Liver (tissue), 9 donors: Measurements from ENCODE around the gene DISP3. TPM values are rescaled to one million over a fixed set of nuclear protein-coding genes. Genes with fewer than 3 reads are reported as not detected.

Experiments used
- DNase-seq: peaks from one replicate; pipeline ENCODE4 v3.0.0-alpha.2; 2017; ENCODE audit warnings: low spot score
- H3K27ac ChIP-seq, 2 donors: one replicate each; pipeline ENCODE4 v1.7.0; 2013; ENCODE audit warnings: inconsistent platforms in 2 of 2, low read length in 2 of 2, control low read depth in 1 of 2, low read depth in 1 of 2, mild to moderate bottlenecking in 1 of 2
- H3K27me3 ChIP-seq, 4 donors: one replicate each; pipeline versions ENCODE4 v1.6.1 to v1.7.0; 2013; ENCODE audit warnings: low read length in 3 of 4, inconsistent platforms in 1 of 4, mild to moderate bottlenecking in 1 of 4, moderate library complexity in 1 of 4; ENCODE audit not compliant: control insufficient read depth in 4 of 4, insufficient read depth in 4 of 4
- H3K36me3 ChIP-seq, 4 donors: one replicate each; pipeline versions ENCODE4 v1.6.1 to v1.7.0; 2013; ENCODE audit warnings: low read length in 3 of 4, mild to moderate bottlenecking in 3 of 4, low read depth in 1 of 4, moderate library complexity in 1 of 4; ENCODE audit not compliant: control insufficient read depth in 4 of 4, insufficient read depth in 3 of 4
- H3K4me1 ChIP-seq, 4 donors: one replicate each; pipeline versions ENCODE4 v1.6.1 to v1.7.0; 2013; ENCODE audit warnings: low read length in 3 of 4, mild to moderate bottlenecking in 3 of 4, moderate library complexity in 1 of 4; ENCODE audit not compliant: control insufficient read depth in 4 of 4, insufficient read depth in 4 of 4
- H3K4me3 ChIP-seq, 3 donors: one replicate each; pipeline versions ENCODE4 v1.6.1 to v1.7.0; 2013; ENCODE audit warnings: low read length in 3 of 3, control low read depth in 1 of 3, low read depth in 1 of 3, mild to moderate bottlenecking in 1 of 3
- H3K9ac ChIP-seq, 2 donors: one replicate each; pipeline ENCODE4 v1.7.0; 2013; ENCODE audit warnings: low read length in 2 of 2, mild to moderate bottlenecking in 2 of 2, moderate library complexity in 2 of 2, control low read depth in 1 of 2, low read depth in 1 of 2
- H3K9me3 ChIP-seq, 4 donors: one replicate each; pipeline versions ENCODE4 v1.6.1 to v1.7.0; 2013; ENCODE audit warnings: low read length in 3 of 4; ENCODE audit not compliant: control insufficient read depth in 4 of 4
- ATF3 ChIP-seq: IDR thresholded peaks from 2 replicates; pipeline ENCODE4 v1.6.1; 2016; ENCODE audit warnings: antibody characterized with exemption
- CTCF ChIP-seq: fragments of 150-350 bp; IDR thresholded peaks from 2 replicates; pipeline ENCODE4 v1.5.1; 2017; ENCODE audit warnings: improper control_type of control experiment, low read depth, low read length; ENCODE audit not compliant: missing input control
- EGR1 ChIP-seq, 2 donors: IDR thresholded peaks; 2 replicates each; pipeline ENCODE4 v1.6.1; 2016 to 2018; ENCODE audit warnings: antibody characterized with exemption in 2 of 2, low read depth in 2 of 2
- FOXA1 ChIP-seq: IDR thresholded peaks from 2 replicates; pipeline ENCODE4 v1.6.1; 2016; ENCODE audit warnings: antibody characterized with exemption
- FOXA2 ChIP-seq: IDR thresholded peaks from 2 replicates; pipeline ENCODE4 v1.6.1; 2016; ENCODE audit warnings: antibody characterized with exemption
- GABPA ChIP-seq, 2 donors: IDR thresholded peaks in 1 of 2; conservative IDR thresholded peaks in 1 of 2; 2 replicates each; pipeline ENCODE4 v1.6.1; 2016; ENCODE audit warnings: antibody characterized with exemption in 2 of 2, mild to moderate bottlenecking in 1 of 2, moderate library complexity in 1 of 2
- HNF4A ChIP-seq, 2 donors: conservative IDR thresholded peaks; 2 replicates each; pipeline ENCODE4 v1.6.1; 2016; ENCODE audit warnings: antibody characterized with exemption in 2 of 2, mild to moderate bottlenecking in 2 of 2
- HNF4G ChIP-seq: IDR thresholded peaks from 2 replicates; pipeline ENCODE4 v1.6.1; 2016; ENCODE audit warnings: antibody characterized with exemption
- JUND ChIP-seq, 2 donors: IDR thresholded peaks; 2 replicates each; pipeline ENCODE4 v1.6.1; 2016; ENCODE audit warnings: antibody characterized with exemption in 2 of 2
- MAX ChIP-seq: IDR thresholded peaks from 2 replicates; pipeline ENCODE4 v1.6.1; 2016; ENCODE audit warnings: antibody characterized with exemption
- NR2F2 ChIP-seq: IDR thresholded peaks from 2 replicates; pipeline ENCODE4 v1.6.1; 2016; ENCODE audit warnings: antibody characterized with exemption
- RAD21 ChIP-seq, 2 donors: IDR thresholded peaks; 2 replicates each; pipeline ENCODE4 v1.6.1; 2016; ENCODE audit warnings: antibody characterized with exemption in 2 of 2, mild to moderate bottlenecking in 2 of 2
- REST ChIP-seq: IDR thresholded peaks from 2 replicates; pipeline ENCODE4 v1.6.1; 2016; ENCODE audit warnings: antibody characterized with exemption, mild to moderate bottlenecking
- RXRA ChIP-seq, 2 donors: IDR thresholded peaks; 2 replicates each; pipeline ENCODE4 v1.6.1; 2017 to 2018; ENCODE audit warnings: antibody characterized with exemption in 2 of 2, mild to moderate bottlenecking in 1 of 2
- SP1 ChIP-seq: IDR thresholded peaks from 2 replicates; pipeline ENCODE4 v1.6.1; 2018; ENCODE audit warnings: antibody characterized with exemption, mild to moderate bottlenecking
- TAF1 ChIP-seq: conservative IDR thresholded peaks from 2 replicates; pipeline ENCODE4 v1.6.1; 2016; ENCODE audit warnings: antibody characterized with exemption, mild to moderate bottlenecking
- YY1 ChIP-seq: IDR thresholded peaks from 2 replicates; pipeline ENCODE4 v1.6.1; 2016; ENCODE audit warnings: antibody characterized with exemption, mild to moderate bottlenecking
- ZBTB33 ChIP-seq: IDR thresholded peaks from 2 replicates; pipeline ENCODE4 v1.6.1; 2016; ENCODE audit warnings: antibody characterized with exemption
- WGBS: extraction: QIAGEN DNeasy Blood & Tissue Kit; methylation state at CpG from one replicate; pipeline ENCODE4 v1.1.7; 2013; 5-methylcytosine and 5-hydroxymethylcytosine counted together
- polyA plus RNA-seq, 2 donors: library from polyadenylated mRNA; stranded (reverse) in 1 of 2; unstranded in 1 of 2; fragments of 200-250 nt in 1 of 2; fragments of >200 nt in 1 of 2; fragmentation: Nextera tagmentation in 1 of 2; extraction: Ambion mirVana in 1 of 2; gene quantifications; one replicate each; pipeline versions ENCODE4 v1.2.1 to v1.2.3, GENCODE V29; 2013 to 2015
- total RNA-seq, 2 donors: library from RNA; depleted of rRNA; stranded (reverse); fragments of >200 nt; gene quantifications; one replicate each; pipeline ENCODE4 v1.2.3, GENCODE V29; 2014
- donor health status: healthy.
- donor health status: healthy.
- donor health status: healthy.
- donor health status: healthy.
- donor health status: healthy.

The DISP3 gene
- total and polyA plus RNA-seq, 4 donors, result 0.02 to 0.08 TPM; not detected in 2

- TF ChIP-seq GABPA (IDR thresholded peaks at IDR 0.05 in 1 of 2, conservative IDR thresholded peaks at IDR 0.05 in 1 of 2), result no peak
- TF ChIP-seq RAD21 (IDR thresholded peaks at IDR 0.05), result no peak
Observed at GRCh38 chr1:11462224-11462923, 16.6 kb upstream of the DISP3 start (continued).

- H3K9me3 ChIP-seq, result no peaks in the 10 kb centered on the region
- 61% methylated on average over 4 of the region's 4 CpGs for WGBS
- H3K9ac ChIP-seq, result no peak overlapping the region
- TF ChIP-seq NR2F2, result no peak
- no peak overlapping the region for H3K4me3 ChIP-seq
- no peaks in the 10 kb centered on the region for H3K27me3 ChIP-seq
- H3K36me3 ChIP-seq, result no peaks in the 10 kb centered on the region
- H3K27ac ChIP-seq, result no peak overlapping the region
- no peak for DNase-seq
- no peaks in the 10 kb centered on the region for H3K4me1 ChIP-seq
Observed at GRCh38 chr1:11463177-11463576, 15.8 kb upstream of the DISP3 start.

- no peak for TF ChIP-seq HNF4A (conservative IDR thresholded peaks at IDR 0.05)
- TF ChIP-seq FOXA2, result no peak
- no peak for TF ChIP-seq NR2F2
- TF ChIP-seq JUND (IDR thresholded peaks at IDR 0.05), result no peak
- Histone ChIP-seq H3K9ac (no peak overlapping the region), H3K27ac (no peak overlapping the region), H3K36me3 (no peaks in the 10 kb centered on the region), H3K4me1 (no peaks in the 10 kb centered on the region), H3K27me3 (no peaks in the 10 kb centered on the region), H3K4me3 (no peak overlapping the region), H3K9me3 (no peaks in the 10 kb centered on the region)
- 78% methylated on average over 6 of the region's 6 CpGs for WGBS
- DNase-seq, result no peak
Observed at GRCh38 chr1:11465307-11465706, 13.6 kb upstream of the DISP3 start.

GRCh38 chr1:11466416-11466815, 12.5 kb upstream of the DISP3 start:
- no peaks in the 10 kb centered on the region for H3K27me3 ChIP-seq
- no peaks in the 10 kb centered on the region for H3K9me3 ChIP-seq
- H3K4me3 ChIP-seq, result no peak overlapping the region
- 26% methylated on average over 2 of the region's 2 CpGs for WGBS
- H3K27ac ChIP-seq, result no peak overlapping the region
- no peak overlapping the region for H3K9ac ChIP-seq
- no peak for DNase-seq
- H3K36me3 ChIP-seq, result no peaks in the 10 kb centered on the region
- no peaks in the 10 kb centered on the region for H3K4me1 ChIP-seq
- TF ChIP-seq RXRA (IDR thresholded peaks at IDR 0.05), result no peak
- TF ChIP-seq EGR1 (IDR thresholded peaks at IDR 0.05; ENCODE audit: low read depth in 2 of 2), result no peak
- TF ChIP-seq CTCF, result no peak
- TF ChIP-seq ZBTB33, result no peak
- no peak for TF ChIP-seq REST
- TF ChIP-seq RAD21 (IDR thresholded peaks at IDR 0.05), result no peak
- TF ChIP-seq FOXA1, result no peak
- TF ChIP-seq HNF4G, result no peak
- no peak for TF ChIP-seq FOXA2
- no peak for TF ChIP-seq TAF1
- TF ChIP-seq NR2F2, result no peak
- TF ChIP-seq SP1, result no peak
- TF ChIP-seq YY1, result no peak
- no peak for TF ChIP-seq MAX
- TF ChIP-seq JUND (IDR thresholded peaks at IDR 0.05), result no peak
- no peak for TF ChIP-seq HNF4A (conservative IDR thresholded peaks at IDR 0.05)
- TF ChIP-seq ATF3, result no peak
- no peak for TF ChIP-seq GABPA (IDR thresholded peaks at IDR 0.05 in 1 of 2, conservative IDR thresholded peaks at IDR 0.05 in 1 of 2)
